M059J (cell line): ENCODE results near the gene NMRK1. TPM values are rescaled to one million over a fixed set of nuclear protein-coding genes. Genes with fewer than 3 reads are reported as not detected.

ENCODE experiments used
- DNase-seq: peaks from one replicate; pipeline ENCODE4 v3.0.0-alpha.2; 2012; ENCODE audit warnings: low read depth
- total RNA-seq: library from RNA; depleted of rRNA; stranded (reverse); fragments of >200 nt; shearing (Covaris generic); gene quantifications from 2 replicates; pipeline ENCODE4 v1.2.3, GENCODE V29; 2014

The NMRK1 gene
- total RNA-seq, 1 experiment from 2014 or later = 24.4 TPM

- DNase-seq = no peak
Observed at GRCh38 chr9:75102177-75102790, 14.3 kb upstream of the NMRK1 start.

- DNase-seq = no peak
Observed at GRCh38 chr9:75101004-75101588, 13.1 kb upstream of the NMRK1 start.

- peak; percentile 40 for DNase-seq
Observed at GRCh38 chr9:75096796-75097195, 8.8 kb upstream of the NMRK1 start.

- DNase-seq = no peak
Observed at GRCh38 chr9:75092766-75093165, 4.8 kb upstream of the NMRK1 start.

- no peak for DNase-seq
Observed at GRCh38 chr9:75090579-75090978, 2.6 kb upstream of the NMRK1 start.

GRCh38 chr9:75089373-75089766, 1.4 kb upstream of the NMRK1 start:
- DNase-seq = no peak

- peak; percentile 68 for DNase-seq
Observed at GRCh38 chr9:75088646-75089372, 854 bp upstream of the NMRK1 start.

GRCh38 chr9:75087289-75087823, 599 bp downstream of the NMRK1 start:
- DNase-seq = peak; percentile 70

GRCh38 chr9:75086541-75087288, 1.2 kb downstream of the NMRK1 start:
- DNase-seq = no peak

- no peak for DNase-seq
Observed at GRCh38 chr9:75085640-75086039, 2.3 kb downstream of the NMRK1 start.

- no peak for DNase-seq
Observed at GRCh38 chr9:75084081-75084672, 3.8 kb downstream of the NMRK1 start.

- DNase-seq = no peak
Observed at GRCh38 chr9:75083188-75083970, 4.6 kb downstream of the NMRK1 start.

- no peak for DNase-seq
Observed at GRCh38 chr9:75081632-75082031, 6.3 kb downstream of the NMRK1 start.

GRCh38 chr9:75072895-75073294, 15.1 kb downstream of the NMRK1 start:
- DNase-seq = no peak

GRCh38 chr9:75071530-75072122, 16.3 kb downstream of the NMRK1 start:
- DNase-seq = peak; percentile 24

GRCh38 chr9:75069171-75069570, 18.8 kb downstream of the NMRK1 start:
- no peak for DNase-seq

- no peak for DNase-seq
Observed at GRCh38 chr9:75067894-75068293, 20.1 kb downstream of the NMRK1 start.

GRCh38 chr9:75065510-75065909, 22.4 kb downstream of the NMRK1 start:
- no peak for DNase-seq

- DNase-seq = peak; percentile 28
Observed at GRCh38 chr9:75064307-75065025, 23.5 kb downstream of the NMRK1 start.
